ENCODE data around the gene HIF1A. TPM values are rescaled to one million over a fixed set of nuclear protein-coding genes. Genes with fewer than 3 reads are reported as not detected.

The HIF1A gene
- total RNA-seq: 403 and 421 TPM in 2 replicates

GRCh38 chr14:61694830-61695694 lies at the start of gene HIF1A:
Gene HIF1A (plus strand): TSS chr14:61695513. CDS start chr14:61695805, 292 bp downstream.

GRCh38 chr14:61761959-61762786 lies 66.9 kb downstream of the HIF1A start, which contains the start of gene SNAPC1:
Gene SNAPC1 (plus strand): TSS chr14:61762420. CDS start chr14:61762461, 41 bp downstream.

Other genes starting within 250 kb of the HIF1A start
- 10.6 and 11.5 TPM in 2 replicates for gene SNAPC1, start 66.9 kb downstream of the HIF1A start, total RNA-seq
- 0.06 and 0.93 TPM in 2 replicates for gene SYT16, start 117.2 kb downstream of the HIF1A start, total RNA-seq

All from cardiac ventricle fibroblast (primary cell).